Keratinocyte (primary cell): ENCODE data around the gene C1orf122.

Experiments
- EZH2 ChIP-seq: IDR thresholded peaks from one replicate; pipeline ENCODE4 v1.6.1; 2012; ENCODE audit warnings: inconsistent platforms, mild to moderate bottlenecking, low read length, moderate library complexity
- TF ChIP-seq, protein P1 (sequence below), 3 experiments: IDR thresholded peaks in 1 of 3; conservative IDR thresholded peaks in 1 of 3; optimal IDR thresholded peaks in 1 of 3; 2 replicates in 2 of 3; 3 replicates in 1 of 3; pipeline versions ENCODE3 to v1.5.1; 2011; ENCODE audit warnings: low read length in 3 of 3, mild to moderate bottlenecking in 3 of 3, moderate library complexity in 2 of 3, control low read depth in 1 of 3, inconsistent platforms in 1 of 3; ENCODE audit not compliant: insufficient read depth in 2 of 3; ENCODE audit errors: extremely low read depth in 1 of 3

DNA sequence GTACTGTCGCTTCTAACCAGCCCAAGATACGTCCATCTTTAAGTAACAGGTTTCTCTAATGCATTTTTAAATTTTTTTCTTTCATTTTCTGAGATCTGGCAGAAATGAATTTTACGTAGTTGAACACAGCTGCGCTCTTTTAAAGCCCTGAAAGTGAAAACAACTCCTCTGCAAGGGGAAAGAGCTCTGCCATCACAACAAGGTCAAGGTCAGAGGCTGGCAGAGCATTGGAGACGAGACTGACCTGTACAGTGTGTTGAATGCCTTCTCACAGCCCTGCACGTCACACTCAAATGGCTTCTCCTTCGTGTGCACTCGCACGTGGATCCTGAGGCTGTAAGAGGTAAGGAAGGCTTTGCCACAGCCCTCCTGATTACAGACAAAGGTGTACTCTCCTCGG lies 32.1 kb downstream of the C1orf122 start:
- TF ChIP-seq, protein P1, sequence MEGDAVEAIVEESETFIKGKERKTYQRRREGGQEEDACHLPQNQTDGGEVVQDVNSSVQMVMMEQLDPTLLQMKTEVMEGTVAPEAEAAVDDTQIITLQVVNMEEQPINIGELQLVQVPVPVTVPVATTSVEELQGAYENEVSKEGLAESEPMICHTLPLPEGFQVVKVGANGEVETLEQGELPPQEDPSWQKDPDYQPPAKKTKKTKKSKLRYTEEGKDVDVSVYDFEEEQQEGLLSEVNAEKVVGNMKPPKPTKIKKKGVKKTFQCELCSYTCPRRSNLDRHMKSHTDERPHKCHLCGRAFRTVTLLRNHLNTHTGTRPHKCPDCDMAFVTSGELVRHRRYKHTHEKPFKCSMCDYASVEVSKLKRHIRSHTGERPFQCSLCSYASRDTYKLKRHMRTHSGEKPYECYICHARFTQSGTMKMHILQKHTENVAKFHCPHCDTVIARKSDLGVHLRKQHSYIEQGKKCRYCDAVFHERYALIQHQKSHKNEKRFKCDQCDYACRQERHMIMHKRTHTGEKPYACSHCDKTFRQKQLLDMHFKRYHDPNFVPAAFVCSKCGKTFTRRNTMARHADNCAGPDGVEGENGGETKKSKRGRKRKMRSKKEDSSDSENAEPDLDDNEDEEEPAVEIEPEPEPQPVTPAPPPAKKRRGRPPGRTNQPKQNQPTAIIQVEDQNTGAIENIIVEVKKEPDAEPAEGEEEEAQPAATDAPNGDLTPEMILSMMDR (optimal IDR thresholded peaks at IDR 0.05 in 1 of 3, IDR thresholded peaks at IDR 0.05 in 1 of 3, conservative IDR thresholded peaks at IDR 0.05 in 1 of 3; ENCODE audit: extremely low read depth in 1 of 3, insufficient read depth in 2 of 3, low read length in 3 of 3): no peak
- no peak for TF ChIP-seq EZH2
